ENCODE data around the gene TRAK1.

Gene TRAK1

GRCh38 chr3:42205800-42206514 lies 114.8 kb downstream of the TRAK1 start:
- H3K27ac Mint-ChIP-seq, result no peak overlapping the region
- no peak for DNase-seq
- H3K4me3 Mint-ChIP-seq, result no peak overlapping the region
- H3K36me3 Mint-ChIP-seq, result peaks cover 38 to 56% of the 10 kb centered on the region in 2 donors
- no peaks in the 10 kb centered on the region for H3K9me3 Mint-ChIP-seq
- no peaks in the 10 kb centered on the region for H3K27me3 Mint-ChIP-seq
- no peak for ATAC-seq (replicated peaks)
- peaks cover 1 to 7% of the 10 kb centered on the region in 2 donors for H3K4me1 Mint-ChIP-seq

- peaks cover 46 to 67% of the 10 kb centered on the region in 2 donors for H3K36me3 Mint-ChIP-seq
- peaks cover 28 to 37% of the 10 kb centered on the region in 2 donors for H3K4me1 Mint-ChIP-seq
- H3K4me3 Mint-ChIP-seq, result no peak overlapping the region
- H3K27me3 Mint-ChIP-seq, result no peaks in the 10 kb centered on the region
- ATAC-seq (replicated peaks) (no peak), DNase-seq (no peak)
- H3K27ac Mint-ChIP-seq, result no peak overlapping the region
- H3K9me3 Mint-ChIP-seq, result no peaks in the 10 kb centered on the region
These were observed 118.8 kb downstream of the TRAK1 start for GRCh38 chr3:42209917-42210316.

- ATAC-seq (replicated peaks), result no peak
- Mint-ChIP-seq H3K36me3 (peaks cover 45 to 68% of the 10 kb centered on the region in 2 donors), H3K4me1 (peaks cover 34 to 45% of the 10 kb centered on the region in 2 donors), H3K9me3 (no peaks in the 10 kb centered on the region), H3K27ac (no peak overlapping the region), H3K27me3 (no peaks in the 10 kb centered on the region), H3K4me3 (no peak overlapping the region)
- no peak for DNase-seq
These were observed 119.6 kb downstream of the TRAK1 start for GRCh38 chr3:42210726-42211125.

GRCh38 chr3:42213417-42213816 lies 122.3 kb downstream of the TRAK1 start:
- H3K9me3 Mint-ChIP-seq, result no peaks in the 10 kb centered on the region
- peak; percentile 50 to 65 for ATAC-seq (replicated peaks)
- H3K27me3 Mint-ChIP-seq, result no peaks in the 10 kb centered on the region

GRCh38 chr3:42214064-42214463 lies 122.9 kb downstream of the TRAK1 start:
- Mint-ChIP-seq H3K27me3 (no peaks in the 10 kb centered on the region), H3K4me3 (no peak overlapping the region), H3K36me3 (peaks cover 59 to 82% of the 10 kb centered on the region in 2 donors), H3K9me3 (no peaks in the 10 kb centered on the region), H3K27ac (peak overlapping the region; percentile 84), H3K4me1 (peaks cover 48 to 66% of the 10 kb centered on the region in 2 donors)
- no peak for DNase-seq
- peak; percentile 38 to 54 for ATAC-seq (replicated peaks)

More at GRCh38 chr3:42213417-42213816, 122.3 kb downstream of the TRAK1 start:
- peak overlapping the region; percentile 84 for H3K27ac Mint-ChIP-seq
- H3K4me3 Mint-ChIP-seq, result peak overlapping the region in 1 of 2 donors; percentile 17
- peaks cover 58 to 82% of the 10 kb centered on the region in 2 donors for H3K36me3 Mint-ChIP-seq
- DNase-seq, result no peak
- peaks cover 48 to 66% of the 10 kb centered on the region in 2 donors for H3K4me1 Mint-ChIP-seq

- no peak for DNase-seq
- Mint-ChIP-seq H3K4me3 (no peak overlapping the region), H3K27me3 (no peaks in the 10 kb centered on the region), H3K9me3 (no peaks in the 10 kb centered on the region), H3K36me3 (peaks cover 53 to 77% of the 10 kb centered on the region in 2 donors), H3K27ac (peak overlapping the region; percentile 84), H3K4me1 (peaks cover 45 to 66% of the 10 kb centered on the region in 2 donors)
- ATAC-seq (replicated peaks), result peak; percentile 44 to 45
These were observed 123.6 kb downstream of the TRAK1 start for GRCh38 chr3:42214565-42215283.

GRCh38 chr3:42216302-42216701 lies 125.1 kb downstream of the TRAK1 start:
- Mint-ChIP-seq H3K4me1 (peaks cover 44 to 64% of the 10 kb centered on the region in 2 donors), H3K4me3 (no peak overlapping the region)
- peak in 1 of 2 donors; percentile 37 for ATAC-seq (replicated peaks)

GRCh38 chr3:42216931-42217333 lies 125.8 kb downstream of the TRAK1 start:
- H3K4me1 Mint-ChIP-seq, result peaks cover 39 to 57% of the 10 kb centered on the region in 2 donors
- peaks cover 52 to 75% of the 10 kb centered on the region in 2 donors for H3K36me3 Mint-ChIP-seq
- DNase-seq, result no peak
- H3K27ac Mint-ChIP-seq, result no peak overlapping the region
- H3K4me3 Mint-ChIP-seq, result peak overlapping the region in 1 of 2 donors; percentile 2
- no peaks in the 10 kb centered on the region for H3K9me3 Mint-ChIP-seq
- no peaks in the 10 kb centered on the region for H3K27me3 Mint-ChIP-seq
- no peak for ATAC-seq (replicated peaks)

More at GRCh38 chr3:42216302-42216701, 125.1 kb downstream of the TRAK1 start:
- no peak for DNase-seq
- H3K9me3 Mint-ChIP-seq, result no peaks in the 10 kb centered on the region
- H3K27ac Mint-ChIP-seq, result no peak overlapping the region
- H3K36me3 Mint-ChIP-seq, result peaks cover 53 to 77% of the 10 kb centered on the region in 2 donors
- no peaks in the 10 kb centered on the region for H3K27me3 Mint-ChIP-seq

- Mint-ChIP-seq H3K4me1 (peaks cover 14 to 23% of the 10 kb centered on the region in 2 donors), H3K36me3 (peaks cover 65 to 80% of the 10 kb centered on the region in 2 donors), H3K27ac (peak overlapping the region; percentile 76), H3K27me3 (no peaks in the 10 kb centered on the region), H3K9me3 (no peaks in the 10 kb centered on the region), H3K4me3 (no peak overlapping the region)
- ATAC-seq (replicated peaks) (no peak), DNase-seq (no peak)
These were observed 129.4 kb downstream of the TRAK1 start for GRCh38 chr3:42220436-42221121.

- Mint-ChIP-seq H3K27me3 (no peaks in the 10 kb centered on the region), H3K36me3 (peaks cover 58 to 76% of the 10 kb centered on the region in 2 donors), H3K4me1 (peaks cover 3 to 5% of the 10 kb centered on the region in 2 donors), H3K9me3 (no peaks in the 10 kb centered on the region), H3K4me3 (no peak overlapping the region), H3K27ac (no peak overlapping the region)
- DNase-seq (no peak), ATAC-seq (replicated peaks) (no peak)
These were observed 132.0 kb downstream of the TRAK1 start for GRCh38 chr3:42222942-42223693.

GRCh38 chr3:42224178-42224577 lies 133.0 kb downstream of the TRAK1 start:
- Mint-ChIP-seq H3K4me3 (no peak overlapping the region), H3K36me3 (peaks cover 54 to 67% of the 10 kb centered on the region in 2 donors), H3K27ac (no peak overlapping the region), H3K27me3 (no peaks in the 10 kb centered on the region), H3K4me1 (peaks cover 3 to 5% of the 10 kb centered on the region in 2 donors), H3K9me3 (no peaks in the 10 kb centered on the region)
- DNase-seq (no peak), ATAC-seq (replicated peaks) (no peak)

GRCh38 chr3:42224658-42225421 lies 133.7 kb downstream of the TRAK1 start:
- Mint-ChIP-seq H3K36me3 (peaks cover 54 to 65% of the 10 kb centered on the region in 2 donors), H3K4me1 (peaks cover 5% of the 10 kb centered on the region in 2 donors), H3K9me3 (no peaks in the 10 kb centered on the region), H3K27ac (no peak overlapping the region), H3K4me3 (no peak overlapping the region), H3K27me3 (no peaks in the 10 kb centered on the region)
- DNase-seq, result no peak
- no peak for ATAC-seq (replicated peaks)

Data from stimulated activated naive B cell treated with anti-CD40 and anti-IgM and Interleukin-4, amounts not matched to agents 10 μg/mL and 1 μg/mL and 100 μg/mL, for 72 hours (primary cell).